Measurements from ENCODE around the gene FANCI. TPM values are rescaled to one million over a fixed set of nuclear protein-coding genes. Genes with fewer than 3 reads are reported as not detected.

The FANCI gene
- total and polyA plus RNA-seq, 2 of the 13 experiments (the other 11 are each of a cell fraction or from before 2014, with no cell fraction given): 15.7 to 68.8 TPM

DNA sequence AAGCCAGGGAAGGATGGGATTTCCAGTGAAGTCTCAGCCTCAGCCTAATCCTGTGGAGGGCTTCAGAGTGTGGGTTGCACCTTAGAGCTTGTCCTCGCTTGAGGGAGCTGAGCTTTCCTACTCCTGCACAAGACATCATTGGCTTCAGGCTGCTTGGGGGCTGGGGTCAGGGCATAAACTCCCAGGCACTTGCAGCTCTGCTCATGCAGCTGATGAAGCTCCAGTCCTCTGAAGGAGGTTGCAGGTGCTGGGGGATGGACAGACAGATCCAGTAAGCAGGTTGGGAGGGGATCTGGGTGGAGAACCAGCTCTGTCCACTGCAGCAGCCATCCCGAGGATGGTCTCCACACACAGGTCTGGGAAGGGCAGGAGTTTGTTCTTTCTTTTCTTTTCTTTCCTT, 110.2 kb downstream of the FANCI start:
- ChIA-PET POLR2A (no interaction called here), CTCF (ENCODE audit: low intra/inter-chr PET ratio, low total read pairs) (no interaction called here)
- WGBS (ENCODE audit: low lambda C conversion rate): 0% methylated on average over 2 of the region's 2 CpGs
- no peak for ATAC-seq
- Histone ChIP-seq H3K27me3 (ENCODE audit: control insufficient read depth in 1 of 2, insufficient read depth in 2 of 2, low read length in 2 of 2) (peaks cover 0 to 65% of the 10 kb centered on the region in 2 experiments; a peak in 4 of 5 replicates), H3K9ac (ENCODE audit: insufficient read depth, low read depth, low read length) (no peak overlapping the region), H3K9me3 (ENCODE audit: low read length) (no peaks in the 10 kb centered on the region), H3K4me2 (ENCODE audit: low read depth, low read length) (no peak overlapping the region), H3K27ac (ENCODE audit: extremely low read length, insufficient read depth, low read length) (no peak overlapping the region), H3K4me3 (replicated peaks in 1 of 3; ENCODE audit: insufficient read depth in 1 of 3, low read depth in 2 of 3, low read length in 3 of 3) (no peak overlapping the region), H3K79me2 (ENCODE audit: insufficient read depth, low read length) (no peaks in the 10 kb centered on the region), H2AFZ (ENCODE audit: low read length) (no peak overlapping the region), H3K4me1 (ENCODE audit: insufficient read depth, low read length) (peaks cover 1% of the 10 kb centered on the region; the same call in 1 of the 2 replicates), H3K36me3 (replicated peaks in 1 of 2; ENCODE audit: control insufficient read depth in 1 of 2, insufficient read depth in 2 of 2, low read length in 2 of 2) (no peaks in the 10 kb centered on the region), H4K20me1 (ENCODE audit: insufficient read depth, low read length) (no peaks in the 10 kb centered on the region; the same call in 1 of the 2 replicates)
- no peak for TF ChIP-seq FOSL2 (CRISPR knock-in tag; IDR thresholded peaks at IDR 0.05)
- no peak for TF ChIP-seq HOXD1 (CRISPR knock-in tag; IDR thresholded peaks at IDR 0.05)
- TF ChIP-seq ARHGAP35 (CRISPR knock-in tag; IDR thresholded peaks at IDR 0.05; ENCODE audit: borderline replicate concordance): no peak
- no peak for TF ChIP-seq MNT (IDR thresholded peaks at IDR 0.05)
- TF ChIP-seq ZHX1 (CRISPR knock-in tag; IDR thresholded peaks at IDR 0.05; ENCODE audit: low read depth): no peak
- no peak for TF ChIP-seq TFDP1 (CRISPR knock-in tag; IDR thresholded peaks at IDR 0.05; ENCODE audit: borderline replicate concordance)
- no peak for FAIRE-seq
- no peak for DNase-seq (ENCODE audit: low spot score)
- BruUV-seq (replicated peaks): no TSS peak
- intact Hi-C loops (cut with micrococcal nuclease; ENCODE audit: unreplicated experiment) (no loop called here), in situ Hi-C loops (cut with HindIII; ENCODE audit: extremely low pct_ligation_motif_present, low pct_unique_long_range_greater_than_20kb) (no loop called here)

Measured in HepG2 (cell line).